ENCODE results near the gene MAPKBP1.

DNA sequence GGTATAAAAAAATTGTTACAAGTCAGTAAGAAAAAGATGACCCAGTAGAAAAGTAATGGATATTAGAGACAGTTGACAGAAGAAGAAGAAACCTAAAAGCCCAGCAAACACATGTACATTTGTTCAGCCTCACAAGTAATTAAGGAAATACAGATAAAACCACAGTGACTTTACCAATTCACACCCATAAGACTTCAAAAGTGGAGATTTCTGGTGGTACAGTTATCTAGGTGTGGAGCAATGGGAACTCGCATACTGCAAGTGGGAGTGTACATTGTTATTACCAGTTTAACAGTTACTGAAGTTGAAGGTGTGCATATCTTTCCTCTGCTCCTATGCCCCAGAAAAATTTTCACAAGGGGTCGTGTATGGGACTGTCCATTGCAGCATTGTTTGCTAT is 18.1 kb upstream of the MAPKBP1 start:
- TF ChIP-seq, protein P1, sequence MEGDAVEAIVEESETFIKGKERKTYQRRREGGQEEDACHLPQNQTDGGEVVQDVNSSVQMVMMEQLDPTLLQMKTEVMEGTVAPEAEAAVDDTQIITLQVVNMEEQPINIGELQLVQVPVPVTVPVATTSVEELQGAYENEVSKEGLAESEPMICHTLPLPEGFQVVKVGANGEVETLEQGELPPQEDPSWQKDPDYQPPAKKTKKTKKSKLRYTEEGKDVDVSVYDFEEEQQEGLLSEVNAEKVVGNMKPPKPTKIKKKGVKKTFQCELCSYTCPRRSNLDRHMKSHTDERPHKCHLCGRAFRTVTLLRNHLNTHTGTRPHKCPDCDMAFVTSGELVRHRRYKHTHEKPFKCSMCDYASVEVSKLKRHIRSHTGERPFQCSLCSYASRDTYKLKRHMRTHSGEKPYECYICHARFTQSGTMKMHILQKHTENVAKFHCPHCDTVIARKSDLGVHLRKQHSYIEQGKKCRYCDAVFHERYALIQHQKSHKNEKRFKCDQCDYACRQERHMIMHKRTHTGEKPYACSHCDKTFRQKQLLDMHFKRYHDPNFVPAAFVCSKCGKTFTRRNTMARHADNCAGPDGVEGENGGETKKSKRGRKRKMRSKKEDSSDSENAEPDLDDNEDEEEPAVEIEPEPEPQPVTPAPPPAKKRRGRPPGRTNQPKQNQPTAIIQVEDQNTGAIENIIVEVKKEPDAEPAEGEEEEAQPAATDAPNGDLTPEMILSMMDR (IDR thresholded peaks at IDR 0.05), result no peak
- no peak for TF ChIP-seq POLR2A (IDR thresholded peaks at IDR 0.05)
